Karpas-422 (cell line): ENCODE results near the gene KIF26A. TPM values are rescaled to one million over a fixed set of nuclear protein-coding genes. Genes with fewer than 3 reads are reported as not detected.

ENCODE experiments used
- DNase-seq: peaks from one replicate; pipeline ENCODE4 v3.0.0-alpha.2; 2015
- H2AFZ ChIP-seq: fragments of 200-600 bp; sonication (generic); 2 replicates; pipeline ENCODE4 v1.6.1; 2014; ENCODE audit warnings: antibody characterized with exemption, low read length, mixed read lengths
- H3K27ac ChIP-seq: fragments of 200-600 bp; sonication (generic); 2 replicates; pipeline ENCODE4 v1.5.1; 2014; ENCODE audit warnings: mild to moderate bottlenecking, low read length, moderate library complexity
- H3K27me3 ChIP-seq: fragments of 200-600 bp; sonication (generic); 2 replicates; pipeline ENCODE4 v1.6.1; 2014; ENCODE audit warnings: low read length, mixed read lengths
- H3K36me3 ChIP-seq: fragments of 200-600 bp; sonication (generic); 2 replicates; pipeline ENCODE4 v1.6.1; 2014; ENCODE audit warnings: low read length, mixed read lengths; ENCODE audit not compliant: insufficient read depth
- H3K4me1 ChIP-seq: fragments of 200-600 bp; sonication (generic); 2 replicates; pipeline ENCODE4 v1.6.1; 2014; ENCODE audit warnings: mild to moderate bottlenecking, low read length, mixed read lengths
- H3K4me2 ChIP-seq: fragments of 200-600 bp; sonication (generic); 2 replicates; pipeline ENCODE4 v1.6.1; 2014; ENCODE audit warnings: low read length, low read depth, mild to moderate bottlenecking; ENCODE audit not compliant: poor library complexity, severe bottlenecking
- H3K4me3 ChIP-seq: fragments of 200-600 bp; sonication (generic); 2 replicates; pipeline ENCODE4 v1.5.1; 2014; ENCODE audit warnings: mild to moderate bottlenecking, antibody characterized with exemption, low read length, mixed read lengths
- H3K79me2 ChIP-seq: fragments of 200-600 bp; sonication (generic); 2 replicates; pipeline ENCODE4 v1.6.1; 2014; ENCODE audit warnings: mild to moderate bottlenecking, low read length, mixed read lengths
- H3K9ac ChIP-seq: fragments of 200-600 bp; sonication (generic); 2 replicates; pipeline ENCODE4 v1.6.0; 2014; ENCODE audit warnings: low read length
- H3K9me2 ChIP-seq: fragments of 200-600 bp; sonication (generic), shearing (Covaris generic); replicated peaks from 2 replicates; pipeline ENCODE4 v1.6.0; 2014; ENCODE audit warnings: mild to moderate bottlenecking, low read length, moderate library complexity; ENCODE audit not compliant: insufficient read depth
- H3K9me3 ChIP-seq: fragments of 300-700, 200-600 bp; sonication (generic); 2 replicates; pipeline ENCODE4 v1.6.1; 2014; ENCODE audit warnings: low read length, mixed read lengths
- H4K20me1 ChIP-seq: fragments of 200-600 bp; sonication (generic); 2 replicates; pipeline ENCODE4 v1.6.1; 2014; ENCODE audit warnings: mild to moderate bottlenecking, antibody characterized with exemption, low read length, low read depth; ENCODE audit not compliant: insufficient read depth
- total RNA-seq: library from RNA; depleted of rRNA; stranded (reverse); fragments of >200 nt; shearing (Covaris generic); gene quantifications from 2 replicates; pipeline ENCODE4 v1.2.3, GENCODE V29; 2014; ENCODE audit warnings: low replicate concordance

KIF26A gene
- total RNA-seq, 1 experiment from 2014 or later, result not detected

- Histone ChIP-seq H3K9me2 (no peaks in the 10 kb centered on the region), H2AFZ (no peak overlapping the region), H3K4me3 (no peak overlapping the region), H3K9me3 (no peaks in the 10 kb centered on the region), H3K79me2 (no peaks in the 10 kb centered on the region), H3K9ac (no peak overlapping the region), H3K4me1 (no peaks in the 10 kb centered on the region), H3K4me2 (no peak overlapping the region), H4K20me1 (no peaks in the 10 kb centered on the region), H3K27me3 (no peaks in the 10 kb centered on the region), H3K27ac (no peak overlapping the region), H3K36me3 (no peaks in the 10 kb centered on the region)
- no peak for DNase-seq
Measured at GRCh38 chr14:104110491-104111209, 27.7 kb upstream of the KIF26A start.

- H3K27ac ChIP-seq, result no peak overlapping the region
- no peaks in the 10 kb centered on the region for H3K4me1 ChIP-seq
- no peak overlapping the region for H3K9ac ChIP-seq
- H3K4me3 ChIP-seq, result no peak overlapping the region
- no peaks in the 10 kb centered on the region for H3K27me3 ChIP-seq
- no peak for DNase-seq
- H3K9me3 ChIP-seq, result no peaks in the 10 kb centered on the region
- H3K36me3 ChIP-seq, result no peaks in the 10 kb centered on the region
- H3K9me2 ChIP-seq, result no peaks in the 10 kb centered on the region
- H3K79me2 ChIP-seq, result no peaks in the 10 kb centered on the region
- no peaks in the 10 kb centered on the region for H4K20me1 ChIP-seq
- no peak overlapping the region for H2AFZ ChIP-seq
- no peak overlapping the region for H3K4me2 ChIP-seq
Measured at GRCh38 chr14:104111301-104112112, 26.9 kb upstream of the KIF26A start.

DNA sequence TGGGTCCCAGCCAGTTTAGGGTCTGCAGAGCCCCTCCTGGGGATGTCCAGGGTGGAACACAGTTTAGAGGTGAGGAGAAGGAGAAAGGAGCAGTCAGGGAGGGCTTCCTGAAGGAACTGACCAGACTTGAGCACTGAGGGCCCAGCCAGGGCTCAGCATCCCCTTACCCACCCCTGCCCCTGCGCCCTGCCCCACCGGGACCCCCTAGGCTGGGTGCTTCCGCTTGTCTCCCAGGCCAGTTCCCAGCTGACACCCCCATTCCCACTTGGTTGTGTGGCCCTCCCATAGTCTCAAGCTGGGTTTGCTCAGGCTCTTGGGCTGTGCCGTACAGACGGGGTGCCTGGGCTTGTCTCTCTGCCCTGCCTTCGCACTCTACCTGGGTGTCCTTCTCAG is 26.3 kb upstream of the KIF26A start:
- Histone ChIP-seq H3K79me2 (no peaks in the 10 kb centered on the region), H3K9me3 (no peaks in the 10 kb centered on the region), H4K20me1 (no peaks in the 10 kb centered on the region), H3K4me2 (no peak overlapping the region), H3K9me2 (no peaks in the 10 kb centered on the region), H3K27me3 (no peaks in the 10 kb centered on the region), H3K4me3 (no peak overlapping the region), H3K9ac (no peak overlapping the region), H3K27ac (no peak overlapping the region), H3K36me3 (no peaks in the 10 kb centered on the region), H2AFZ (no peak overlapping the region), H3K4me1 (no peaks in the 10 kb centered on the region)
- DNase-seq, result no peak

- Histone ChIP-seq H2AFZ (no peak overlapping the region), H3K4me2 (no peak overlapping the region), H3K27me3 (no peaks in the 10 kb centered on the region), H3K9ac (no peak overlapping the region), H3K9me2 (no peaks in the 10 kb centered on the region), H3K4me3 (no peak overlapping the region), H3K4me1 (no peaks in the 10 kb centered on the region), H3K27ac (no peak overlapping the region), H4K20me1 (no peaks in the 10 kb centered on the region), H3K36me3 (no peaks in the 10 kb centered on the region), H3K9me3 (no peaks in the 10 kb centered on the region), H3K79me2 (no peaks in the 10 kb centered on the region)
- DNase-seq, result no peak
Measured at GRCh38 chr14:104112609-104113571, 25.5 kb upstream of the KIF26A start.

DNA sequence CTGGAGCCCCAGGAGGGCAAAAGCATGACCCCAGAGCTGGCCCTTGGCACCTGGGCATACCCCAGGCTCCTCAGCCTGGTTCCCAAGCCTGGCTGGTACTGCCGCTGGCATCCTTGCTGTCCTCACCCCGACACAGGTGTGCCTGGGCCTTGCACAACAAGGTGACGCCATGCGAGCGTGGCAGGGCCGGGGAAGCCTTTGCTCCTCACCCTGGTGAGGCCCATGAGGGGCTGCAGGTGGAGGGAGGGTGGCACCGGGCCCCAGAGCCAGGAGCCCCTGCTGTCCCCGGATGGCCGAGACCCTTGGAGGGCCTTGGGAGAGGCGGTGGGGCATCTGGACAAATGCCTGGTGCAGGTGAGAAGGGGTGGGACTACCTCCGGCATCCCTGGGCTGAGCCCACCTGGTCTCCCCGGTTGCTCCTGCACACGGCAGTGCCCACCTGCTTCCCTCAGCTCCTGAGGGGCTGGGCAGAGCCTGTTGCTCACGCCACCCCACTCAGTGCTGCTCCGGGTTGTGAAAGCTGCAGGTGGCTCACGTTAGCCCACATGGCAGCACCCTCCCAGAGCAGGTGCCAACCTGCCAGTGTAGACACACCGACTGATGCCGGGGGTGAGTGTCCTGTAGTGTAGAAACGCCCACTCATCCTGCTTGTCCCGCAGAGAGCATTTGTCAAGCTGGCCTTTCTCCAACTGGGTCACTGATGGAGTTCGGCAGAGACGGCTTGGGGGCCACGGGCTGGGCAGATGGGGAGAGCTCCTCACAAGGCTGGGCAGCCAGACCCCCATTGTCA is 24.6 kb upstream of the KIF26A start:
- Histone ChIP-seq H3K9ac (no peak overlapping the region), H3K4me1 (no peaks in the 10 kb centered on the region), H2AFZ (no peak overlapping the region), H3K27me3 (no peaks in the 10 kb centered on the region), H3K4me2 (no peak overlapping the region), H3K36me3 (no peaks in the 10 kb centered on the region), H3K79me2 (no peaks in the 10 kb centered on the region), H3K4me3 (no peak overlapping the region), H3K9me2 (no peaks in the 10 kb centered on the region), H3K27ac (no peak overlapping the region), H3K9me3 (no peaks in the 10 kb centered on the region), H4K20me1 (no peaks in the 10 kb centered on the region)
- no peak for DNase-seq

- no peaks in the 10 kb centered on the region for H3K9me3 ChIP-seq
- no peak overlapping the region for H3K4me3 ChIP-seq
- no peaks in the 10 kb centered on the region; the same call in 1 of the 2 replicates for H4K20me1 ChIP-seq
- H3K79me2 ChIP-seq, result no peaks in the 10 kb centered on the region
- no peak overlapping the region for H2AFZ ChIP-seq
- no peak overlapping the region for H3K4me2 ChIP-seq
- H3K27ac ChIP-seq, result no peak overlapping the region
- H3K4me1 ChIP-seq, result no peaks in the 10 kb centered on the region
- H3K27me3 ChIP-seq, result no peaks in the 10 kb centered on the region
- no peak overlapping the region for H3K9ac ChIP-seq
- H3K36me3 ChIP-seq, result no peaks in the 10 kb centered on the region
- no peak for DNase-seq
- H3K9me2 ChIP-seq, result no peaks in the 10 kb centered on the region
Measured at GRCh38 chr14:104114421-104115130, 23.8 kb upstream of the KIF26A start.

DNA sequence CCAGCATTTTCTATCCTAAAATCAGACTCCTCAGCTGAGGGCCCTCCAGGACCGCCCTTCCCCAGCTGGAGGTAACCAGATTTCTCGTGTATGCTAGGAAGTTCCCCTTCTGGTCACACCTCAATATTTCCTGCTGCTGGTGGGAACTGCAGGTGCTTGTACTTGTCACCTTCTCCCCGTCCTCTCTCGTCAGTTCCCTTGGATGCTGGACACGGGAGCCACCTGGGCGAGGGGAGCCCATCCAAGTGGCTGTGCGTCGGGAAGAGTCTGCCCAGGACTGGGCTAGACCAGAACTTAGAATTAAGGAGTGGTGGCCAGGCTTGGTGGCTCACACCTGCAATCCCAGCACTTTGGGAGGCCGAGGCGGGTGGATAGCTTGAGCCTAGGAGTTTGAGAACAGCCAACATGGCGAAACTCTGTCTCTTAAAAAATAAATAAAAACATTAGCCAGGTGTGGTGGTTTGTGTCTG is 23.2 kb upstream of the KIF26A start:
- no peaks in the 10 kb centered on the region for H3K9me3 ChIP-seq
- H3K4me3 ChIP-seq, result no peak overlapping the region
- H3K36me3 ChIP-seq, result no peaks in the 10 kb centered on the region
- no peak overlapping the region for H3K27ac ChIP-seq
- H2AFZ ChIP-seq, result no peak overlapping the region
- no peaks in the 10 kb centered on the region for H3K4me1 ChIP-seq
- H3K79me2 ChIP-seq, result no peaks in the 10 kb centered on the region
- H3K9ac ChIP-seq, result no peak overlapping the region
- H3K27me3 ChIP-seq, result no peaks in the 10 kb centered on the region
- H3K4me2 ChIP-seq, result no peak overlapping the region
- no peak for DNase-seq
- no peaks in the 10 kb centered on the region for H3K9me2 ChIP-seq
- H4K20me1 ChIP-seq, result no peaks in the 10 kb centered on the region; the same call in 1 of the 2 replicates
